ENCODE data around the gene PPP1R3E.
A peak's percentile ranks its signal among the peaks of the same experiment; 100 is the strongest.

The PPP1R3E gene

GRCh38 chr14:23322568-23323517 lies 20.2 kb upstream of the PPP1R3E start:
- no peak for DNase-seq

DNA sequence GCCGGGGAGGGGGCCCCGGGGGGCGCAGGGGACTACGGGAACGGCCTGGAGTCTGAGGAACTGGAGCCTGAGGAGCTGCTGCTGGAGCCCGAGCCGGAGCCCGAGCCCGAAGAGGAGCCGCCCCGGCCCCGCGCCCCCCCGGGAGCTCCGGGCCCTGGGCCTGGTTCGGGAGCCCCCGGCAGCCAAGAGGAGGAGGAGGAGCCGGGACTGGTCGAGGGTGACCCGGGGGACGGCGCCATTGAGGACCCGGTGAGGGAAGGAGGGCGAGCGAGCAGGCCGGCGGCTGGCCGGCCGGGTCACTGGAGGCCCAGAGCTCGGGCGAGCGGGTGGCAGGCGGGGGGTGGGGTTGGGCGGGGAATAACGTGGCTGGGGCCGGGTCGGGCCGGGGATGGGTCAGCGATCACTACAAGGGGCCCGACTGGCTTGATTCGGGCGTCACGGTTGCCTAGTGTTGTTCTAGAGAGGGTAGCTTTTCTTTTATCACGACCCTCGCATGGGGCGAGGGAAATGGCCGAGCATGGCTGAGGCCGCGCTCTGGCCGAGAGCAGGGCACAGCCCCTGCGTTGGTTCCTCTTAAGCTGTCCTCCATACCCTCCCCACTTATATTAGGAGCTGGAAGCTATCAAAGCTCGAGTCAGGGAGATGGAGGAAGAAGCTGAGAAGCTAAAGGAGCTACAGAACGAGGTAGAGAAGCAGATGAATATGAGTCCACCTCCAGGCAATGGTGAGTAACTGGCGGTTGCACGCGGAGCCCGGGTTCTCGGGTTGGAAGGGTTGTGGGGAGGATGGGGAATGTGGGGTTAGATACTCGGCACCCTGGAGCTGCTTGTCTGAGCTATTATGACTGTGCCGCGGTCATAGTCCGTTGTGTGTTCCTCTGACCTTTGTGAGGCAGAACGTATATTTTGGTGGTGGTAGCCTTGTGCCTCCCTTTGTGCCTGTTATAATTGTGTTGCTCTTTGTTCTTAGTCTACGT lies 19.2 kb upstream of the PPP1R3E start:
- DNase-seq = peak; percentile 72

DNA sequence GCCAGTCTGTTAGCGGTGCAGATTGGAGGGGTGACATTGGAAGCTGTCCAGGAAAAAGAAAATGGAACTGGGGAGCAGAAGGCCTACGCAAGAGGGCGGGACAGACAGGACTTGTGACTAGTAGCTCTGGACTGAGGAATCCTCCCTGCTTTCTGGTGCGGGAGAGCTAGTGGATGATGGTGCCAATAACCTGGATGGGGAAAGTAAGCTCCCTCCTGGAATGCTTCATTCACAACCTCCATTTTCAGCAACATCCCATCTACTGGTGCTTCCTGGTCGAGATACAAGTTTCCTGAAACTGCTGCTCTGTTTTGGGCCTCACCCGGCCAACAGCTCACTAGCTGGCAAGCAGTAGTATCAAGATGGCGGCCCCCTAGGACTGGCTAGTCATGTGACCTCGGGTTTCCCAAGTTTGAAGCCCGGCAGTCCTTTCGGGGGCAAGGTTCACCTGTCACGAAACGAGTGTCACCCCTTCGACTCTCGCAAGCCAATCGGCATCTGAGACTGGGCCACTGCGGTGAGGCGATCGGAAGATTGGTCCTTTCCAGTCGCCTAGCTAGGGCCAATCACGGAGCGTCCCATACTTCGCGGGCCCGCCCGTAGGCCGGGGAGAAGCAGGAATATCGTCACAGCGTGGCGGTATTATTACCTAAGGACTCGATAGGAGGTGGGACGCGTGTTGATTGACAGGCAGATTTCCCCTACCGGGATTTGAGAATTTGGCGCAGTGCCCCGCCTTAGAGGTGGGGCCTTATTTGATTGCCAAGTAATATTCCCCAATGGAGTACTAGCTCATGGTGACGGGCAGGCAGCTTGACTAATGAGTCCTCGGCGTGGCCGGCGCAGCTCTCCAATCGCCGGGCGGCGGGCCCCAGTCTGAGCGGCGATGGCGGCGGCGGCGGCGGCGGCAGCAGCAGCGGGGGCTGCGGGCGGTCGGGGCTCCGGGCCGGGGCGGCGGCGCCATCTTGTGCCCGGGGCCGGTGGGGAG lies 18.2 kb upstream of the PPP1R3E start, which contains the start of gene PABPN1:
TSS of gene PABPN1 (plus strand) at position 874 of the 988 bp plus-strand sequence. CDS start at position 887, 13 bp downstream.
- peak; percentile 98 for DNase-seq

GRCh38 chr14:23319746-23320583 lies 17.3 kb upstream of the PPP1R3E start:
- no peak for DNase-seq

DNA sequence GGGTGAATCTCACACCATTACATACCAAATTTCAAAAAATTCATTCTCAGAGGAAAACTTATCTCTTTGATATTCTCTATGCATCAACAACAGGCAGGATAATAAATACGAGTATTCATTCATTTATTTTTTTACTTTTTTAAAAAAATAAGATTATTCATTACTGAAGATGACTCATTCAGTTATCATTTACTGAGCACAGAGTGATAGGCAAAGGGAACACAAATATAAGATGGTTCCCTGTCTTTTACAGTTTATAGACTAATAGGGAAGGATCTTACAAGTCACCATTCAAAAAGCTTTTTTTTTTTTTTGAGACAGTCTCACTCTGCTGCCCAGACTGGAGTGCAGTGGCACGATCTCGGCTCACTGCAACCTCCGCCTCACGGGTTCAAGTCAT lies 13.6 kb upstream of the PPP1R3E start:
- no peak for DNase-seq

GRCh38 chr14:23310546-23310945 lies 7.9 kb upstream of the PPP1R3E start:
- no peak for DNase-seq

GRCh38 chr14:23308721-23309445 lies 6.2 kb upstream of the PPP1R3E start:
- DNase-seq = no peak

- DNase-seq = no peak
Measured at GRCh38 chr14:23307687-23308644, 5.3 kb upstream of the PPP1R3E start.

DNA sequence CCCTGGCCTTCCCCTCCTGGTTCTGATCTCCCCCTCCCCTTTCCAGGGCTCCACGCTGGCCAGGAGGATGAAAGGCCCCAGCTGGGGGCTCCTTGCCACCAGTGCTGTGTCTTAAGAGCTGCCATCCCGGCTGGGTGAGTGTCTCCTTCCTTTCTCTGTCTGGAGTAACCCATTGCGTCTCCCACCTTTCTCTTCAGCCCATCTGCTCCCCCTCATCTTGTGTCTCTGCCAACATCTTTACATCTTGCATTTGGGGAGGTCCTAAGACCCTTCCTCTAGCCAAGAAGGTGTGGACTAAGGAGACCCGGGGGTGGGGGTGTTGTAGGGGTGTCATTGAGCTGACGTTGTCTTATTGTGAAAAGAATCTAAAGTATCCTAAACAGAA lies 4.5 kb upstream of the PPP1R3E start:
- DNase-seq = no peak

DNA sequence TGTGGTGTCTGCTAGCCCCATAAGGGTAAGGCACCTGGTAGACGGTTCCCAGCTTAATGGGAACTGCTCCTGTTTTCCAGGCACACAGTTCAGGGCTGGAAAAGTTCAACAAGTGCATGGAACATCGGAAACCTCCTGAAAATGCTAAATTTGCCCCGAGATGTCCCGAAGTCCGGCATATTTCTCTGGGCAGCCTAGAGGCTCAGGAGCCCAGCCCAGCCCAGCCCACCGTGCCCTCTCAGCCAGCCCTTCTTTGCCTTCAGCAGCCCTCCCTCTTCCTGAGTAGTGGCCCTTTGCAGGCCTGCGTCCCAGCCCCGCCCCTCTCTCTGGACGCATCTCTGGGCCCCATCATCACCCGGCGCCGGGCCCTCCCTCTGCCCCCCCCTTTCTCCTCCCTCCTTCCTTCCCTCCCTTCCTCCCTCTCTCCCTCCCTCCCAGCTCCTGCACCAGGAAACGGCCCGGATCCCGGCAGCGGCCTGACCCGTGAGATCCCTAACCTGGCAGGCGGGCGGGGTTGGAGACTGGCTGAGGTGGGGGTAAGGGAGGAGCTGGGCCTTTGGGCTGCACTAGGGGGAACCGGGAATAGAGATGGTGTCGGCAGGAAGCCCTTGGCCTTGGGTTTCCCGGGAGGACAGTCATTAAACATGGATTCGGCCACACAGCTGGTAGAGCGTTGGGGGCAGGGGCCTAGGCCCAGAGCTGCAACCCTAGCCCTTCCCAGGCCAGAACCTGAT lies 3.9 kb upstream of the PPP1R3E start, which contains the start of gene BCL2L2:
TSS of gene BCL2L2 (plus strand) at position 422 of the 734 bp plus-strand sequence. CDS start 935 bp downstream, outside the sequence.
- no peak for DNase-seq

GRCh38 chr14:23301969-23302289 lies 730 bp downstream of the PPP1R3E start:
- DNase-seq = no peak

GRCh38 chr14:23301288-23301968 lies 1.2 kb downstream of the PPP1R3E start:
- DNase-seq = peak; percentile 96

DNA sequence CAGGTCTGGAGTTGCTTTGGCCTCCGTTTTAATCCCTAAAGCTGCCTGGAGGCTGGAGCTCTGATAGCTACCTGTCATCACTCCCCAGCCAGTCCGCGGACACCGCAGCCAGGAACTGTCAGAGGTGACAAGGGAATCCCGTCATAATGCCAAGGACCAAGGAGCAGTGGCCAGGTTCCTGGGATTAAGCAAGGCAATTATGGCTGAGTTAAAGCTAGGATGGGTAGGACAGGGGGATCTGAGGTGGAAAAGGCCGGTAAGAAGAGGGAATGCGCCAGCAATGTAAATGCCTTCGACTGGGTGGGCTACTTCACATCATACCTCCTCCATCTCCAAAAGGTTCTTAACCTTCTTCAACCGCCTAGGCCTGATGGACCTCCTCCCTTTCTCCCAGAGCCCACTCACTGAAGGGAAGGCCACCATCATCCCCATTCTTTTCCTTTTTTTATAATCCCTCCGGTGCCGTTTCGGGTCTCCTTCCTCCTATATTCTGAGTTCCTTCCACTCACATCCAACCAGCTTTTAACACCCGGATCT lies 1.9 kb downstream of the PPP1R3E start:
- DNase-seq = no peak

DNA sequence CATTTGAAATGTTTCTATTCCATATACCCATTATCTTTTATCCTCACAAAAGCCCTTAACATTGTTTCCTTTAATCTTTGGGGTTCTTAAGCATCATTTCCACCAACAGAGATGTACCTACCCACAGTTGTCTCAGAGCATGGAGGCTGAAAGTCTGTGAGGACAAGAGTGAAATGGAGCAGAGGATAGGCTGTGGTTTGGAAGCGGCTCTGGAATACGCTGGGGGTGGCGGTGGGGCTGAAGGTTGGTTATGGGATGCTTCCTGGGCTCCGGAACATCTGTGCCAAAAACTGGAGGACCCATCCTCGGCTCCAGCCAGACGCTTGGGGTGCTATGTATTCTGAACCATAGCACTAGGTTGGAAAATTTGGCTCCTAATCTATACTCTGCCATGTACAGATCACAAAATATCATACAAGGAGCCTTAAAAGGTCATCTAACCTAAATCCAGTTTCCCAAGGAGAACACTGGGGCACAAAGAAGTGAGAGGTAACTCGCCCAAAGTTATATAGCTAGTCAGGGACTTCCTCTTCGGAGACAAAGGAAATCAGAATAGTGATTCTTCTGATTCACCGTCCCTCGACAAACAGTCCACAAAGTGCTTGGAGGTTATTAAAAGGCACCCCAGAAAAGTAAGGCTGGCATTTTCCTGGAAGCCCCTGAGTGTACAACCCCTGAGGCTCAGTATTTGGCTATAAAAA lies 2.5 kb downstream of the PPP1R3E start:
- DNase-seq = no peak

DNA sequence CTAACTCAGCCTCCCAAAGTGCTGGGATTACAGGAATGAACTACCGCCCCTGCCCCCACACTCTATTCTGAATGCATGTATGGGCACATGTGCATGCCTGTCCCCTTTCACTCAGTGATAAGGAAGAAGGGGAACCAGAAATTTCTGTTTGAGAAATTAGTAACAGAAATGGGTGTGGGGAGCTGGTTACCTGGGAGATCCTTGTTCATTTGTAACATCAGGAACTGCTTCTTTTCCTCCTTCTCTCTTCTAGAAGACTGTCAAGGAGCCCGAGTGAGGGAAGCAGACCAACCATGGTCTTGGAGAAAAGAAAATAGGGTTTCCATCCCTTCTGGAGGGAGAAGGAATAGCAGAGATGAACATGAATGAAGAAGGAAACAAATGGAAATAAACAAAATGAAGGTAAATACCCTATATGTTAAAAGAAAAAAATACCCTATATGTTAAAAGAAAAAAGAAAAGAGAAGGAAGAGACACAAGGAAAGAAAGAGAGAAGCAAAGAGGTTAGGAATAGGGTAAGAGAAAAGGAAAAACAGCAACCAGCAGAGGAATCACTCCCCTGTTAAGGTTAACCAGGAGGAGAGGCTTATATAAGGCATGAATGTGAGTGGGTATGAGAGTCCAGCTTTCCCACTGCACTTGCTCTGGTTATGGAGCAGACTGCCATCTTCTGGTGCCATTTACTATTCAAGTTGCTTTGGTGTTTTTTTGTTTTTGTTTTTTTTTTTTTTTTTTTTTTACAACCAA lies 3.3 kb downstream of the PPP1R3E start:
- DNase-seq = no peak

- no peak for DNase-seq
Measured at GRCh38 chr14:23297611-23298277, 4.9 kb downstream of the PPP1R3E start.

All from stimulated activated CD4-positive, alpha-beta T cell treated with anti-CD3 and anti-CD28 coated beads, Interleukin-4, amount 100 ng/mL, for 24 hours (primary cell).